ENCODE measurements around the gene MBD3L5. TPM values are rescaled to one million over a fixed set of nuclear protein-coding genes. Genes with fewer than 3 reads are reported as not detected.
A peak's percentile ranks its signal among the peaks of the same experiment; 100 is the strongest.

The MBD3L5 gene
- total and polyA plus RNA-seq, 9 of the 15 experiments (the other 6 are each of a cell fraction or from before 2014, with no cell fraction given), result not detected

DNA sequence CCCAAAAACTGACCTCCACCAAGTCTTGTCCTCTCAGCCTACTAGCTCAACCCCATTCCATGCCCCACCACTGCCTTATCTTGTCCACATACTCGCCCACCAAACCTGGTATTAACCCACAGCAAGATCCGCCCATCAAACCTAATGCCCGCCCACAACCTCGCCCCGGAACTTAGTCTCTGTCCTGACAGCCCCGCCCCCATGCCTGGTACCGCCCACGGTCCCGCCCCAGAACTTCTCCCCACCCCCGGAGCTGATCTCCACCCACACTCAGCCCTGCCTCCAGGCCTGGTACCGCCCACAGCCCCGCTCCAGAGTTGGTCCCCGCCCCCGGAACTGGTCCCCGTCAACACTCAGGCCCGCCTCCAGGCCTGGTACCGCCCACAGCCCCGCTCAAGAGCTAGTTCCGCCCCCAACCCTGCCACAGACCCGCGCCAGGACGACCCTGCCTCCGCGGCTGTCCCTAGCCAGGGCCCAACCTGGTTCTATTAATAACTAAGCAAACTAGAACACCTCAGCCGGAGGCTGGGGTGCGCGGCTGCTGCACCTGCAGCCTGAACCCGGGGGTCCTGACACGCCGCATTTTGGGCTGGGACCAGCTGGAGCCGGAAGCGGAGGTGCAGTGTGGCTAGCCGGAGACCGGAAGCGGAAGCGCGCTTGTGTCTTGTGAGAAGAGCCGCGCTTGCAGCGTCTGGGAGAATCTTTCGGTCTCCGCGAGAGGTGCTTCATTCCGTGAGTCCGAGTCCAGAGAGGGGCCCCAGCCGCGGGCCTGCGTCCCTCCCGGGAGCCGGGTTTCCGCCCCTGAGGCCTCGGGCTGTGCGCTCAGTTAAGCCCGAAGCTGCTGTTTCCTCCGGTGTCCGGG is 38.9 kb downstream of the MBD3L5 start, which contains the start of gene ZNF557 (continued):
- TF ChIP-seq, protein P1, sequence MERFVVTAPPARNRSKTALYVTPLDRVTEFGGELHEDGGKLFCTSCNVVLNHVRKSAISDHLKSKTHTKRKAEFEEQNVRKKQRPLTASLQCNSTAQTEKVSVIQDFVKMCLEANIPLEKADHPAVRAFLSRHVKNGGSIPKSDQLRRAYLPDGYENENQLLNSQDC (CRISPR knock-in tag; IDR thresholded peaks at IDR 0.05), result no peak
- TF ChIP-seq CTBP1 (IDR thresholded peaks at IDR 0.05; ENCODE audit: borderline replicate concordance), result peak; percentile 66; the same call in 1 of the 2 replicates
- TF ChIP-seq NFIC (IDR thresholded peaks at IDR 0.05), result peak; percentile 55
- TF ChIP-seq, protein P2, sequence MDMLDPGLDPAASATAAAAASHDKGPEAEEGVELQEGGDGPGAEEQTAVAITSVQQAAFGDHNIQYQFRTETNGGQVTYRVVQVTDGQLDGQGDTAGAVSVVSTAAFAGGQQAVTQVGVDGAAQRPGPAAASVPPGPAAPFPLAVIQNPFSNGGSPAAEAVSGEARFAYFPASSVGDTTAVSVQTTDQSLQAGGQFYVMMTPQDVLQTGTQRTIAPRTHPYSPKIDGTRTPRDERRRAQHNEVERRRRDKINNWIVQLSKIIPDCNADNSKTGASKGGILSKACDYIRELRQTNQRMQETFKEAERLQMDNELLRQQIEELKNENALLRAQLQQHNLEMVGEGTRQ (CRISPR knock-in tag; IDR thresholded peaks at IDR 0.05), result no peak
- TF ChIP-seq ETV6 (IDR thresholded peaks at IDR 0.05; ENCODE audit: borderline replicate concordance in 1 of 2, low read depth in 2 of 2, low read length in 1 of 2), result no peak; a peak in 1 of 4 replicates
- TF ChIP-seq ETV6 (CRISPR knock-in tag; IDR thresholded peaks at IDR 0.05; ENCODE audit: borderline replicate concordance), result no peak
- peak; percentile 95 for TF ChIP-seq EGR1 (conservative IDR thresholded peaks at IDR 0.05)
- TF ChIP-seq SAP30 (IDR thresholded peaks at IDR 0.05; ENCODE audit: borderline replicate concordance, insufficient read depth, low read depth, low read length, poor library complexity, severe bottlenecking), result peak; percentile 92
- TF ChIP-seq, protein P3, sequence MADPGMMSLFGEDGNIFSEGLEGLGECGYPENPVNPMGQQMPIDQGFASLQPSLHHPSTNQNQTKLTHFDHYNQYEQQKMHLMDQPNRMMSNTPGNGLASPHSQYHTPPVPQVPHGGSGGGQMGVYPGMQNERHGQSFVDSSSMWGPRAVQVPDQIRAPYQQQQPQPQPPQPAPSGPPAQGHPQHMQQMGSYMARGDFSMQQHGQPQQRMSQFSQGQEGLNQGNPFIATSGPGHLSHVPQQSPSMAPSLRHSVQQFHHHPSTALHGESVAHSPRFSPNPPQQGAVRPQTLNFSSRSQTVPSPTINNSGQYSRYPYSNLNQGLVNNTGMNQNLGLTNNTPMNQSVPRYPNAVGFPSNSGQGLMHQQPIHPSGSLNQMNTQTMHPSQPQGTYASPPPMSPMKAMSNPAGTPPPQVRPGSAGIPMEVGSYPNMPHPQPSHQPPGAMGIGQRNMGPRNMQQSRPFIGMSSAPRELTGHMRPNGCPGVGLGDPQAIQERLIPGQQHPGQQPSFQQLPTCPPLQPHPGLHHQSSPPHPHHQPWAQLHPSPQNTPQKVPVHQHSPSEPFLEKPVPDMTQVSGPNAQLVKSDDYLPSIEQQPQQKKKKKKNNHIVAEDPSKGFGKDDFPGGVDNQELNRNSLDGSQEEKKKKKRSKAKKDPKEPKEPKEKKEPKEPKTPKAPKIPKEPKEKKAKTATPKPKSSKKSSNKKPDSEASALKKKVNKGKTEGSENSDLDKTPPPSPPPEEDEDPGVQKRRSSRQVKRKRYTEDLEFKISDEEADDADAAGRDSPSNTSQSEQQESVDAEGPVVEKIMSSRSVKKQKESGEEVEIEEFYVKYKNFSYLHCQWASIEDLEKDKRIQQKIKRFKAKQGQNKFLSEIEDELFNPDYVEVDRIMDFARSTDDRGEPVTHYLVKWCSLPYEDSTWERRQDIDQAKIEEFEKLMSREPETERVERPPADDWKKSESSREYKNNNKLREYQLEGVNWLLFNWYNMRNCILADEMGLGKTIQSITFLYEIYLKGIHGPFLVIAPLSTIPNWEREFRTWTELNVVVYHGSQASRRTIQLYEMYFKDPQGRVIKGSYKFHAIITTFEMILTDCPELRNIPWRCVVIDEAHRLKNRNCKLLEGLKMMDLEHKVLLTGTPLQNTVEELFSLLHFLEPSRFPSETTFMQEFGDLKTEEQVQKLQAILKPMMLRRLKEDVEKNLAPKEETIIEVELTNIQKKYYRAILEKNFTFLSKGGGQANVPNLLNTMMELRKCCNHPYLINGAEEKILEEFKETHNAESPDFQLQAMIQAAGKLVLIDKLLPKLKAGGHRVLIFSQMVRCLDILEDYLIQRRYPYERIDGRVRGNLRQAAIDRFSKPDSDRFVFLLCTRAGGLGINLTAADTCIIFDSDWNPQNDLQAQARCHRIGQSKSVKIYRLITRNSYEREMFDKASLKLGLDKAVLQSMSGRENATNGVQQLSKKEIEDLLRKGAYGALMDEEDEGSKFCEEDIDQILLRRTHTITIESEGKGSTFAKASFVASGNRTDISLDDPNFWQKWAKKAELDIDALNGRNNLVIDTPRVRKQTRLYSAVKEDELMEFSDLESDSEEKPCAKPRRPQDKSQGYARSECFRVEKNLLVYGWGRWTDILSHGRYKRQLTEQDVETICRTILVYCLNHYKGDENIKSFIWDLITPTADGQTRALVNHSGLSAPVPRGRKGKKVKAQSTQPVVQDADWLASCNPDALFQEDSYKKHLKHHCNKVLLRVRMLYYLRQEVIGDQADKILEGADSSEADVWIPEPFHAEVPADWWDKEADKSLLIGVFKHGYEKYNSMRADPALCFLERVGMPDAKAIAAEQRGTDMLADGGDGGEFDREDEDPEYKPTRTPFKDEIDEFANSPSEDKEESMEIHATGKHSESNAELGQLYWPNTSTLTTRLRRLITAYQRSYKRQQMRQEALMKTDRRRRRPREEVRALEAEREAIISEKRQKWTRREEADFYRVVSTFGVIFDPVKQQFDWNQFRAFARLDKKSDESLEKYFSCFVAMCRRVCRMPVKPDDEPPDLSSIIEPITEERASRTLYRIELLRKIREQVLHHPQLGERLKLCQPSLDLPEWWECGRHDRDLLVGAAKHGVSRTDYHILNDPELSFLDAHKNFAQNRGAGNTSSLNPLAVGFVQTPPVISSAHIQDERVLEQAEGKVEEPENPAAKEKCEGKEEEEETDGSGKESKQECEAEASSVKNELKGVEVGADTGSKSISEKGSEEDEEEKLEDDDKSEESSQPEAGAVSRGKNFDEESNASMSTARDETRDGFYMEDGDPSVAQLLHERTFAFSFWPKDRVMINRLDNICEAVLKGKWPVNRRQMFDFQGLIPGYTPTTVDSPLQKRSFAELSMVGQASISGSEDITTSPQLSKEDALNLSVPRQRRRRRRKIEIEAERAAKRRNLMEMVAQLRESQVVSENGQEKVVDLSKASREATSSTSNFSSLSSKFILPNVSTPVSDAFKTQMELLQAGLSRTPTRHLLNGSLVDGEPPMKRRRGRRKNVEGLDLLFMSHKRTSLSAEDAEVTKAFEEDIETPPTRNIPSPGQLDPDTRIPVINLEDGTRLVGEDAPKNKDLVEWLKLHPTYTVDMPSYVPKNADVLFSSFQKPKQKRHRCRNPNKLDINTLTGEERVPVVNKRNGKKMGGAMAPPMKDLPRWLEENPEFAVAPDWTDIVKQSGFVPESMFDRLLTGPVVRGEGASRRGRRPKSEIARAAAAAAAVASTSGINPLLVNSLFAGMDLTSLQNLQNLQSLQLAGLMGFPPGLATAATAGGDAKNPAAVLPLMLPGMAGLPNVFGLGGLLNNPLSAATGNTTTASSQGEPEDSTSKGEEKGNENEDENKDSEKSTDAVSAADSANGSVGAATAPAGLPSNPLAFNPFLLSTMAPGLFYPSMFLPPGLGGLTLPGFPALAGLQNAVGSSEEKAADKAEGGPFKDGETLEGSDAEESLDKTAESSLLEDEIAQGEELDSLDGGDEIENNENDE (IDR thresholded peaks at IDR 0.05; ENCODE audit: low read depth, low read length), result no peak

Data from K562 (cell line).